GM12872 (cell line): ENCODE measurements around the gene PREX1.

Source experiments
- TF ChIP-seq, protein P1 (sequence below): IDR thresholded peaks from 3 replicates; pipeline ENCODE4 v1.5.1; 2011; ENCODE audit warnings: low read depth, mild to moderate bottlenecking, low read length, moderate library complexity; ENCODE audit not compliant: insufficient read depth

PREX1 gene

DNA sequence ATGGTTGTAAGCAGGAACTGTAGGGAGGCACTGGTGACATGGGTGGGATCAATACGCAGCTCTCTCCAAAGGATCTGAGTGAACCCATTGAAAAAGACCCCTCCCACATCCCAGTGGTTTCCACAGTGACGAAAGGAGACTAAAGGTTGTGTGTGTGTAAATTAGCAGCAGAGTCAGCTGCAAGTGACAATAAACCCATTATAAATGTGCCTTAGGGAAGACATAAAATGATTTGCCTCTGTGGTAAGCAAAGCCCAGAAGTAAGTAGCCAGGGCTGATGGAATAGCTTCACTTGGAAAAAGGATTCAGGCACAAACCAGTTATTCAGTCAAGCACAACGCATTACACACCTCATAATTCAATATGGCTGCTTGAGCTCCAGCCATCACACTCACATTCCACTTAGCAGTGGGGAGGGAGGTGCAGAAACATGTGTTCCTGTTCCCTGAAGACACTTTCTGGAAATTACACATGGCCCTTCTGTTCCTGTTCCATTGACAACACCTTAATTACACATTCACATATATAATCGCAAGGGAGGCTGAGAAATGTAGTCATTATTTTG lies 231.4 kb downstream of the PREX1 start:
- TF ChIP-seq, protein P1, sequence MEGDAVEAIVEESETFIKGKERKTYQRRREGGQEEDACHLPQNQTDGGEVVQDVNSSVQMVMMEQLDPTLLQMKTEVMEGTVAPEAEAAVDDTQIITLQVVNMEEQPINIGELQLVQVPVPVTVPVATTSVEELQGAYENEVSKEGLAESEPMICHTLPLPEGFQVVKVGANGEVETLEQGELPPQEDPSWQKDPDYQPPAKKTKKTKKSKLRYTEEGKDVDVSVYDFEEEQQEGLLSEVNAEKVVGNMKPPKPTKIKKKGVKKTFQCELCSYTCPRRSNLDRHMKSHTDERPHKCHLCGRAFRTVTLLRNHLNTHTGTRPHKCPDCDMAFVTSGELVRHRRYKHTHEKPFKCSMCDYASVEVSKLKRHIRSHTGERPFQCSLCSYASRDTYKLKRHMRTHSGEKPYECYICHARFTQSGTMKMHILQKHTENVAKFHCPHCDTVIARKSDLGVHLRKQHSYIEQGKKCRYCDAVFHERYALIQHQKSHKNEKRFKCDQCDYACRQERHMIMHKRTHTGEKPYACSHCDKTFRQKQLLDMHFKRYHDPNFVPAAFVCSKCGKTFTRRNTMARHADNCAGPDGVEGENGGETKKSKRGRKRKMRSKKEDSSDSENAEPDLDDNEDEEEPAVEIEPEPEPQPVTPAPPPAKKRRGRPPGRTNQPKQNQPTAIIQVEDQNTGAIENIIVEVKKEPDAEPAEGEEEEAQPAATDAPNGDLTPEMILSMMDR: no peak

DNA sequence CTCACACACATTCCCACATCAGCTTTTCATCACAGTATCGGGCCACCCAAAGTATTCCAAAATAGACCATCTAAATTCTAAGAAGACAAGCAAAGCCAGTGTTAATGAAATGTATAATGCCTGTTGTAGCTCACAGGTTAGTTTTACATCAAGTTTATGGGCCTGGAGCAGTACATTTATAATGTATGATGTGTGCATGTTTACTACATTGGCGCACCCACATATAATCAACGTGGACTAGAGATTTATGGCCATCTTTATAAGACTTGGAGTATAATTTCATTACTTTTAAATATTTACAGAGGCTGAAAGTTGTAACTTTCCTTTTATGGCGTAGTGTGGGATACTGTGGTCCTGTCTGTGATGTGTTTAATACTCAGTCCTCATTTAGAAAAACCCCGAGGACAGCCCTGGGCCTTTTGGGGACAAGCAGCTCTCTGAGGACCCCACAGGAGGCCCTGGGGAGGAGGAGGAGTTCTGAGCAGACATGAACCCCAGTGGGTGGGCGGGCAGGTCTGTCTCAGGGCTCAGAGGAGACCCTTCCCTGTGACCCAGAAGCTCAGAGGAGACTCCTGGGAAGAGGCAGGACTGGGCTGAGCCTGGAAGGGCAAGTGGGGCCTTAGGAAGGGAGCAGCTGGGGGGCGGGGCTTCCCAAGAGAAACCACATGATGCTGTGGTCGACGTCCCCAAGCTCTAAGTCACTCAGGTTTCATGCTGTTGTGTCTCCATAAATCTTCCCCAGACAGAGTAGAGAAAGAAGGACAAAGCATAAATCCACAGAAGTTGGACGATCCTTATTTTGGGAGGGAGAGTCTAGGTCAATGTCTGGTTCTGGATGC lies 232.1 kb downstream of the PREX1 start:
- TF ChIP-seq, protein P1: no peak

DNA sequence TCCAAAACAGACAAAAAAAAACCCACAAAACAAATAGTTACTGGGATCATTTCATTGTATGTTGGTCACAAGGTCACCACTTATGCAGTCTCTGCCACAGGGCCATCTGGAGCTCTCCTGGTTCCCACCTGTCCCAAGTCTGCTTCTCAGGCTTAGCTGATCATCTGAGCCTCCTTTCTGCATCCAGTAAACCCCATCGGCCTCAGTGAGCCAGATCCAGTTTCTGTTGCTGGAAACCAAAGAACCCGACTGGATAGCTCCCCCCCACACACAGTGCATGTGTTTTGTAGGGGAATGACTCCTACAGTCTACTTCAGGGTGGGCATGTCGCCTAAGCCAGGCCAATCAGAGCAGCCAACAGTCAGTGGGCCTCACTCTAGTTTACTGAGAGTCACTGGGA lies 233.3 kb downstream of the PREX1 start:
- TF ChIP-seq, protein P1: no peak

DNA sequence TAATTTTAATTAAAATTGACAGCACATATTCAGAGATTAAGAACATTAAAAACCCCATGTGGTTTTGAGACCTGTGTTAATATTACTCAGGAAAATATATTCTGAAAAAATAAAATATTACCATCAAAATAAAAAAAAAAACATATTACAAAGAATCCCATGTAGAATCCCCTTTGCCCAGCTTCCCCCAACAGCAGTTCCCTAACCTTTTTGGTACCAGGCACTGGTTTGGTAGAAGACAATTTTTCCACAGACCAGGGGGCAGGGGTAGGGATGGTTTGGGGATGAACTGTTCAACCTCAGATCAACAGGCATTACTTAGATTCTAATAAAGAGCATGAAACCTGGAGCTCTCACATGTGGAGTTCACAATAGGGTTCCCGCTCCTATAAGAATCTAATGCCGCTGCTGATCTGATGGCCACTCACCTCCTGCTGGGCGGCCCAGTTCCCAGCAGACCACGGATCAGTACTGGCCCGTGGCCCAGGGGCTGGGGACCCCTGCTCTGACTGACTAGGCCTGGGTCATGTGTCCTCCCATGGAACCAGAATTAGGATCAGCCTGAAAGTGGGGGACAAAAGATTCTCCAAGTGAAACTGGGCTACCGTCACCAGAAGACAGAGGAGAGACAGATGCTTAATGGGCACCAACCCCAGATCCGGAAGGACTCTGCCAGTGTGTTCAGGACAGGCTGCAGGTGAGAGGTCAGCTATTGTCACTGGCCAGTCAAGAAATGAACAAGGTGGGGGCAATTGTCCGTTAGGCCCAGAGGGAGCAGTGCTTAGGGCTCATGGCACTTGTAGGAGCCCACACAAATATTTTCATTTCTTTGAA lies 235.5 kb downstream of the PREX1 start:
- TF ChIP-seq, protein P1: no peak

DNA sequence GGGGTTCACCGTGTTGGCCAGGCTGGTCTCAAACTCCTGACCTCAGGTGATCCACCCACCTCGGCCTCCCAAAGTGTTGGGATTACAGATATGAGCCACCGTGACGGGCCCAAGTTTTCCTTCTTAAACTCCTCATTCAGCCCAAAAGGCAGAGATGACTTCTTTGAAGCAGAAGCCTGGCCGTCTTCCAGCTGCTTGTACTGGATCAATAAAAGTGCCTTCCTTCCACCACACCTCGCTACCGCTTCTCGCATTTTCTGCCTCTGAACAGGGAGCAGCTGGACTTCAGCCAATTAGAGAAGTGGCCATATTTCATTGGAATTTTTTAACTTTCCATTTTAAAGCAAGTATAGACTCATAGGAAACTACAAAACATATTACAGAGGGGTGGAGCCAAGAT lies 241.1 kb downstream of the PREX1 start:
- TF ChIP-seq, protein P1: no peak

DNA sequence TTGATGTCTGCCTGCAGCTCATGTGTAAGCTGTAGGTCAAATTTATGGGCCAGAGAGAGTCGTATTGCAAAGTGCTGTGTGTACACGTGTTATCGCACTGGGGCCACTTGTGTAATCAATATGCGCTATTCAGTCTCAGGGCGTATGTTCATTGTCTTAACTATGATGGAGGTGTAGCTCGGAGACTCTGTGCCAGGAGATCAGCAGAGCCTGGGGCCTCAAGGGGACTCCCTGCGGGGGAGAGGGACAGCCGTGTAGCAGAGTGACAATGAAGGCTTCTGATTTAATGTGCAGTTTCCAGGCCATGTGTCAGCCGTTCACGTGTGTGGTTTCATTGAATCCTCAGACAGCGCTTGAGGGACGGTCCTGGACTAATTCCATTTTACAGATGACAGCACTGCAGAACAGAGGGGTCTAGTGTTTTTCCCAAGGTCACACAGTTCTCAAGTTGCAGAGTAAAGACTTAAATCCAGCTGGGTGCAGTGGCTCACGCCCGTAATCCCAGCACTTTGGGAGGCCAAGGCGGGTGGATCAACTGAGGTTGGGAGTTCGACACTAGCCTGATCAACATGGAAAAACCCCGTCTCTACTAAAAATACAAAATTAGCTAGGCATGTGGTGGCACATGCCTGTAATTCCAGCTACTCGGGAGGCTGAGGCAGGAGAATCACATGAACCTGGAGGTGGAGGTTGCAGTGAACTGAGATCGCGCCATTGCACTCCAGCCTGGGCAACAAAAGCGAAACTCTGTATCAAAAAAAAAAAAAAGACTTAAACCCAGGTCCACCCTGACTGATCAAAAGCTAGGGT lies 242.5 kb downstream of the PREX1 start:
- TF ChIP-seq, protein P1: no peak
